KOPT-K1 (cell line): ENCODE data around the gene BBOX1.
"Not testable (repeated sequence)": the region's sequence is repeated elsewhere in the genome, so short reads cannot be mapped to it uniquely, and the experiment has no call there.

Source experiments
- H3K27ac ChIP-seq: fragments of 200-600 bp; sonication (generic); 2 replicates; pipeline ENCODE4 v1.5.1; 2016; ENCODE audit warnings: antibody characterized with exemption, mild to moderate bottlenecking, low read depth, low read length; ENCODE audit not compliant: poor library complexity, severe bottlenecking
- H3K36me3 ChIP-seq: fragments of 200-600 bp; sonication (generic); 2 replicates; pipeline ENCODE4 v1.5.1; 2017; ENCODE audit warnings: antibody characterized with exemption, mild to moderate bottlenecking, low read length, moderate library complexity; ENCODE audit not compliant: insufficient read depth
- H3K9me3 ChIP-seq: fragments of 200-600 bp; sonication (generic); 2 replicates; pipeline ENCODE4 v1.5.1; 2017; ENCODE audit warnings: antibody characterized with exemption, low read length, mild to moderate bottlenecking; ENCODE audit not compliant: insufficient read depth, poor library complexity, severe bottlenecking

Gene BBOX1

GRCh38 chr11:27118949-27119348, 78.3 kb downstream of the BBOX1 start:
- Histone ChIP-seq H3K36me3 (no peaks in the 10 kb centered on the region), H3K27ac (no peak overlapping the region), H3K9me3 (no peaks in the 10 kb centered on the region)

- H3K27ac ChIP-seq: no peak overlapping the region
- no peaks in the 10 kb centered on the region for H3K9me3 ChIP-seq
- H3K36me3 ChIP-seq: no peaks in the 10 kb centered on the region
These were observed 78.8 kb downstream of the BBOX1 start for GRCh38 chr11:27119396-27119795.

- no peak overlapping the region for H3K27ac ChIP-seq
- H3K36me3 ChIP-seq: no peaks in the 10 kb centered on the region
- no peaks in the 10 kb centered on the region for H3K9me3 ChIP-seq
These were observed 79.6 kb downstream of the BBOX1 start for GRCh38 chr11:27120211-27120610.

- Histone ChIP-seq H3K36me3 (no peaks in the 10 kb centered on the region), H3K9me3 (no peaks in the 10 kb centered on the region), H3K27ac (no peak overlapping the region)
These were observed 81.4 kb downstream of the BBOX1 start for GRCh38 chr11:27122001-27122400.

GRCh38 chr11:27124514-27125264, 84.1 kb downstream of the BBOX1 start:
- Histone ChIP-seq H3K36me3 (no peaks in the 10 kb centered on the region), H3K9me3 (no peaks in the 10 kb centered on the region), H3K27ac (no peak overlapping the region)

GRCh38 chr11:27129686-27130085, 89.1 kb downstream of the BBOX1 start:
- Histone ChIP-seq H3K36me3 (no peaks in the 10 kb centered on the region), H3K27ac (no peak overlapping the region)

GRCh38 chr11:27130806-27131205, 90.2 kb downstream of the BBOX1 start:
- no peak overlapping the region for H3K27ac ChIP-seq
- H3K36me3 ChIP-seq: no peaks in the 10 kb centered on the region
- H3K9me3 ChIP-seq: no peaks in the 10 kb centered on the region

More at GRCh38 chr11:27129686-27130085, 89.1 kb downstream of the BBOX1 start:
- H3K9me3 ChIP-seq: no peaks in the 10 kb centered on the region

GRCh38 chr11:27135924-27136329, 95.3 kb downstream of the BBOX1 start:
- not testable (repeated sequence) for H3K27ac ChIP-seq, H3K36me3 ChIP-seq, H3K9me3 ChIP-seq

- Histone ChIP-seq H3K36me3 (no peaks in the 10 kb centered on the region), H3K27ac (no peak overlapping the region), H3K9me3 (peaks cover 15% of the 10 kb centered on the region)
These were observed 98.1 kb downstream of the BBOX1 start for GRCh38 chr11:27138716-27139115.

- H3K36me3 ChIP-seq: no peaks in the 10 kb centered on the region
- no peak overlapping the region for H3K27ac ChIP-seq
- peaks cover 15% of the 10 kb centered on the region for H3K9me3 ChIP-seq
These were observed 99.2 kb downstream of the BBOX1 start for GRCh38 chr11:27139742-27140367.

- Histone ChIP-seq H3K9me3 (peaks cover 15% of the 10 kb centered on the region), H3K27ac (no peak overlapping the region), H3K36me3 (no peaks in the 10 kb centered on the region)
These were observed 101.0 kb downstream of the BBOX1 start for GRCh38 chr11:27141576-27141975.

- Histone ChIP-seq H3K36me3 (no peaks in the 10 kb centered on the region), H3K27ac (no peak overlapping the region), H3K9me3 (no peaks in the 10 kb centered on the region)
These were observed 107.3 kb downstream of the BBOX1 start for GRCh38 chr11:27147916-27148315.

- Histone ChIP-seq H3K27ac (no peak overlapping the region), H3K36me3 (no peaks in the 10 kb centered on the region), H3K9me3 (no peaks in the 10 kb centered on the region)
These were observed 107.9 kb downstream of the BBOX1 start for GRCh38 chr11:27148506-27148905.

GRCh38 chr11:27150098-27150497, 109.5 kb downstream of the BBOX1 start:
- Histone ChIP-seq H3K9me3 (no peaks in the 10 kb centered on the region), H3K36me3 (no peaks in the 10 kb centered on the region), H3K27ac (no peak overlapping the region)

- H3K9me3 ChIP-seq: no peaks in the 10 kb centered on the region
- H3K36me3 ChIP-seq: no peaks in the 10 kb centered on the region
- no peak overlapping the region for H3K27ac ChIP-seq
These were observed 112.5 kb downstream of the BBOX1 start for GRCh38 chr11:27153136-27153535.
